HEK293T (cell line): ENCODE data around the gene FOXRED2.

Experiments
- CTBP1 ChIP-seq: fragments of 450-650 bp; IDR thresholded peaks from 2 replicates; pipeline ENCODE4 v1.6.1; 2016; ENCODE audit warnings: borderline replicate concordance
- ELF4 ChIP-seq: fragments of 450-650 bp; IDR thresholded peaks from 2 replicates; pipeline ENCODE4 v1.6.1; 2017; ENCODE audit warnings: antibody characterized with exemption
- FOXM1 ChIP-seq: fragments of 450-650 bp; IDR thresholded peaks from 2 replicates; pipeline ENCODE4 v1.6.1; 2017; ENCODE audit warnings: mild to moderate bottlenecking, borderline replicate concordance
- HDGF ChIP-seq: fragments of 450-650 bp; IDR thresholded peaks from 2 replicates; pipeline ENCODE4 v1.6.1; 2017; ENCODE audit warnings: antibody characterized with exemption, borderline replicate concordance
- LEF1 ChIP-seq: fragments of 450-650 bp; IDR thresholded peaks from 2 replicates; pipeline ENCODE4 v1.6.1; 2017; ENCODE audit warnings: mild to moderate bottlenecking, borderline replicate concordance
- NFRKB ChIP-seq: fragments of 450-650 bp; IDR thresholded peaks from 2 replicates; pipeline ENCODE4 v1.6.1; 2016; ENCODE audit warnings: mild to moderate bottlenecking, moderate library complexity
- SP1 ChIP-seq: fragments of 450-650 bp; IDR thresholded peaks from 2 replicates; pipeline ENCODE4 v1.6.1; 2017
- SUZ12 ChIP-seq: fragments of 450-650 bp; IDR thresholded peaks from 2 replicates; pipeline ENCODE4 v1.6.1; 2016; ENCODE audit warnings: mild to moderate bottlenecking
- TARDBP ChIP-seq: fragments of 450-650 bp; IDR thresholded peaks from 2 replicates; pipeline ENCODE4 v1.6.1; 2016
- TF ChIP-seq, protein P1 (sequence below): fragments of 450-650 bp; IDR thresholded peaks from 2 replicates; pipeline ENCODE4 v1.6.1; 2016

DNA sequence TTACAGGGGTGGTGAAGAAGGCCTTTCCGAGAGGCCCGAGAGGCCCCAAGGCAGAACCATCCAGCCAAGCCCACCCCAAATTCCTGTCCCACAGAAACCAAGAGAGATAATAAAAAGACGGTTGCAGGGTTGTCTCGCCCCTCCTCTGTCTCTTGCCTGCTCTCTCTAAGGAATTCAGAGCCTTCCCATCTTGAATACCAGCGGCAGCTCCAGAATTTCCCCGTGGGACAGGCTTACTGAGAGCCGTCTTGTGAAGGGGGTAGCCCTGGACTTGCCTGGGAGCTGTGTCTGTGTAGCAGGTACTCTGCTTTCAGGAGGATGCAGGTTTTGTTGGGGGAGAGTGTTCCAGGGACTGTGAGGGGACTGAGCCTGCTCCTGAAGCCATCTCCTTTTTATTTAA is 31.7 kb upstream of the FOXRED2 start:
- no peak for TF ChIP-seq LEF1
- TF ChIP-seq NFRKB: no peak
- no peak for TF ChIP-seq FOXM1
- no peak for TF ChIP-seq TARDBP
- TF ChIP-seq ELF4: no peak
- no peak for TF ChIP-seq SP1
- TF ChIP-seq HDGF: no peak
- TF ChIP-seq CTBP1: no peak
- TF ChIP-seq, protein P1, sequence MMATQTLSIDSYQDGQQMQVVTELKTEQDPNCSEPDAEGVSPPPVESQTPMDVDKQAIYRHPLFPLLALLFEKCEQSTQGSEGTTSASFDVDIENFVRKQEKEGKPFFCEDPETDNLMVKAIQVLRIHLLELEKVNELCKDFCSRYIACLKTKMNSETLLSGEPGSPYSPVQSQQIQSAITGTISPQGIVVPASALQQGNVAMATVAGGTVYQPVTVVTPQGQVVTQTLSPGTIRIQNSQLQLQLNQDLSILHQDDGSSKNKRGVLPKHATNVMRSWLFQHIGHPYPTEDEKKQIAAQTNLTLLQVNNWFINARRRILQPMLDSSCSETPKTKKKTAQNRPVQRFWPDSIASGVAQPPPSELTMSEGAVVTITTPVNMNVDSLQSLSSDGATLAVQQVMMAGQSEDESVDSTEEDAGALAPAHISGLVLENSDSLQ: no peak
- TF ChIP-seq SUZ12: no peak
